Activated T-cell treated with anti-CD3 and anti-CD28 coated beads, Interleukin-2, amount 50 U/mL, for 1 hour (primary cell): ENCODE data around the gene SPTBN5.

Experiments
- DNase-seq: peaks from one replicate; pipeline ENCODE4 v3.0.0-alpha.2; 2020

Gene SPTBN5

GRCh38 chr15:41882689-41883483 lies 11.0 kb downstream of the SPTBN5 start:
- no peak for DNase-seq

- no peak for DNase-seq
These were observed 11.7 kb downstream of the SPTBN5 start for GRCh38 chr15:41881920-41882688.

GRCh38 chr15:41881550-41881919 lies 12.3 kb downstream of the SPTBN5 start:
- no peak for DNase-seq

GRCh38 chr15:41881086-41881485 lies 12.8 kb downstream of the SPTBN5 start:
- DNase-seq, result no peak

- DNase-seq, result no peak
These were observed 13.5 kb downstream of the SPTBN5 start for GRCh38 chr15:41880156-41880877.

- no peak for DNase-seq
These were observed 14.5 kb downstream of the SPTBN5 start for GRCh38 chr15:41879321-41879845.

- no peak for DNase-seq
These were observed 15.5 kb downstream of the SPTBN5 start for GRCh38 chr15:41878355-41878699.

- no peak for DNase-seq
These were observed 16.1 kb downstream of the SPTBN5 start for GRCh38 chr15:41877631-41878354.

GRCh38 chr15:41876689-41877088 lies 17.2 kb downstream of the SPTBN5 start:
- no peak for DNase-seq

- DNase-seq, result no peak
These were observed 17.8 kb downstream of the SPTBN5 start for GRCh38 chr15:41876007-41876406.

- DNase-seq, result no peak
These were observed 19.1 kb downstream of the SPTBN5 start for GRCh38 chr15:41874736-41875135.

GRCh38 chr15:41873711-41874110 lies 20.1 kb downstream of the SPTBN5 start:
- DNase-seq, result no peak

GRCh38 chr15:41872166-41872747 lies 21.6 kb downstream of the SPTBN5 start:
- DNase-seq, result no peak

GRCh38 chr15:41871175-41871905 lies 22.5 kb downstream of the SPTBN5 start:
- DNase-seq, result no peak

GRCh38 chr15:41870689-41871081 lies 23.2 kb downstream of the SPTBN5 start:
- DNase-seq, result peak; percentile 64

GRCh38 chr15:41869770-41870688 lies 23.8 kb downstream of the SPTBN5 start:
- DNase-seq, result no peak

GRCh38 chr15:41868321-41868720 lies 25.5 kb downstream of the SPTBN5 start:
- no peak for DNase-seq

- DNase-seq, result no peak
These were observed 26.8 kb downstream of the SPTBN5 start for GRCh38 chr15:41866872-41867579.

GRCh38 chr15:41866263-41866703 lies 27.6 kb downstream of the SPTBN5 start:
- no peak for DNase-seq
